Loucy (cell line): Measurements from ENCODE around the gene CCDC186.

Experiments used
- EZH2phosphoT487 ChIP-seq: fragments of 200-600 bp; IDR thresholded peaks from 2 replicates; pipeline ENCODE4 v1.6.1; 2018; ENCODE audit warnings: antibody characterized with exemption, mild to moderate bottlenecking, moderate library complexity, borderline replicate concordance
- TF ChIP-seq, protein P1 (sequence below): fragments of 200-600 bp; sonication (generic); conservative IDR thresholded peaks from 2 replicates; pipeline ENCODE4 v1.5.1; 2014; ENCODE audit warnings: mild to moderate bottlenecking, antibody characterized with exemption, low read length

DNA sequence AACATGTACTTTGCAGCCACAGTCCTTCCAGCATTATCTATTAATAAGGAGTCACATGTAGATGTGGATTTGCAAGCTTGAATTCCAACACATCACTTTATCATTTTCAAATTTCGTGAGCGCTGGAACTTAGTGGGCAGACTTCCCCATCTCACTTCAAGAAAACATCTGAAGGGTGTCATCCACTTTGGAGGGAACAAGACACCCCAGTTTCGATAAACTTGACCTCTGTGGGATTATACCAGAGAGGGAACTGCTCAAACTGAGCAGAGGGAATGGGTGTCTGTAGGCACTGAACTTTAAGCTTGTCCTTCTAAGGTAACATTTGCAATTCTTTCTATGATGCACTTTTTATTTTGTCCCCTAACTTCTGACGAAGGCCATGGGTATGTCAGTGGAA, 102.8 kb downstream of the CCDC186 start:
- TF ChIP-seq, protein P1, sequence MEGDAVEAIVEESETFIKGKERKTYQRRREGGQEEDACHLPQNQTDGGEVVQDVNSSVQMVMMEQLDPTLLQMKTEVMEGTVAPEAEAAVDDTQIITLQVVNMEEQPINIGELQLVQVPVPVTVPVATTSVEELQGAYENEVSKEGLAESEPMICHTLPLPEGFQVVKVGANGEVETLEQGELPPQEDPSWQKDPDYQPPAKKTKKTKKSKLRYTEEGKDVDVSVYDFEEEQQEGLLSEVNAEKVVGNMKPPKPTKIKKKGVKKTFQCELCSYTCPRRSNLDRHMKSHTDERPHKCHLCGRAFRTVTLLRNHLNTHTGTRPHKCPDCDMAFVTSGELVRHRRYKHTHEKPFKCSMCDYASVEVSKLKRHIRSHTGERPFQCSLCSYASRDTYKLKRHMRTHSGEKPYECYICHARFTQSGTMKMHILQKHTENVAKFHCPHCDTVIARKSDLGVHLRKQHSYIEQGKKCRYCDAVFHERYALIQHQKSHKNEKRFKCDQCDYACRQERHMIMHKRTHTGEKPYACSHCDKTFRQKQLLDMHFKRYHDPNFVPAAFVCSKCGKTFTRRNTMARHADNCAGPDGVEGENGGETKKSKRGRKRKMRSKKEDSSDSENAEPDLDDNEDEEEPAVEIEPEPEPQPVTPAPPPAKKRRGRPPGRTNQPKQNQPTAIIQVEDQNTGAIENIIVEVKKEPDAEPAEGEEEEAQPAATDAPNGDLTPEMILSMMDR: no peak
- no peak for TF ChIP-seq EZH2phosphoT487
